GM18502 (cell line): ENCODE measurements around the gene TWIST1.

Source experiments
- ATAC-seq: cut with Tn5 transposase; IDR thresholded peaks from one replicate; pipeline ENCODE4 v1.9.1; 2021; ENCODE audit warnings: mild to moderate bottlenecking; ENCODE audit not compliant: unreplicated experiment, poor library complexity

The TWIST1 gene

DNA sequence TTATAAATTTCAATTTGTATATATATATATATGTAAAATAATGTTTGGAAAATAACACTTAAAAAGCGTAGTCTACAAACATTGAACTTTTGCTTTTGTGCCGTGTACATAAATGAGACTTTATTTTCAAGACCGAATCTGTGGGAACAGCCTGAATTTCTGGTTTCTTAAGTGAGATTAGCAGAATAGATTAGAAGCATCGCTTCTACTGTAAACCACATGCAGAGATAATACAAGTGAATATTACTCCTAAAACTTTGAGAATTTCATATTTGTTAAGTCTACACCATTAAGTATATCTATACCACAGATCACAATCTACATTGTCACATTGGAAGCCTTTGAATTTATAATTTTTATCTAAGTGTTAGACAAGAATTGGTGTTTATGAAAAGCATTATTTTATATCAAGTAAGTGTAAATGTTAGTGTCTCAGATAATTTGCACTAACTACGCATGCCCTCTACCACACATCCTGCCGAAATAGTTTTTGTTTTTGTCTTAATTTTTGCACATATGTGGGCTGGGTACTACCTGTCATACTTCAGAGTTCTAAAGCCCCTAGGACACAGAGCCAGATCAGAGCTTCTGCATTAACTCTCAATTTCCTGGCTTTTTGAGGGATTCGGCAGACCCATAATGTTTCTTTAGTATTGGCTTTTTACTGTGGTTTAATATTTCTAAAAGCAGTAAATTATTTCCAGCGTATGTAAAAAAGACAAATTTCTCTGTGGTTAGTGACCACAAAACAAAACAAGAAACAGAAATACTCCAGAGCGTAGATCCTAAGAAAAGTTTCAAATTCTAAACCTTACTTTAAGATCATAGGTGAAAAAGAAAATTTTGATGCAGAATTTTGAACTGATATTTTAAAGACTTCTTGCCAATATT lies 20.0 kb downstream of the TWIST1 start:
- ATAC-seq: no peak

DNA sequence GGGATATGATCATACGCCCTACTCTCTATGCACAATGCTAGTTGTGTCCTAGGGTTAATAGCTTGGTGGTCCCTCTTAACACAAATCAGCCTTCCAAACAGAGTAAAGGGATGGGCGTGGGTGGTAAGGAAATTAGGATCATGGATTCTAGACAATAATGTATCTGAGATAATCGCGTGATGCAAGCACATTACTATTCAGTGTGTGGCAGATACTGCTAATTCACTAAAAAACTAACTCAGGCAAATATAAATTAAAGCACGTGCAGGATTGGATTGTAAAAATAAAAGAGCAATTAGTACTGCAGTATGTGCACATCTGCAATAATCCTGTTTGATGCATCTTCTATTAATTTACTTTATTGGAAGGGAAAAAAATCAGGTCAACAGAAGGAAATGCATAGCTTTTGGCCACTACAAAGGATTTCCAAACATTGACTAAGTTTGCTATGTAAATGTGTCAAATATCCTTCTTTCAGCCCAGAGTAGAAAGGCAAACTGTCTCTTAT lies 22.0 kb downstream of the TWIST1 start:
- no peak for ATAC-seq

DNA sequence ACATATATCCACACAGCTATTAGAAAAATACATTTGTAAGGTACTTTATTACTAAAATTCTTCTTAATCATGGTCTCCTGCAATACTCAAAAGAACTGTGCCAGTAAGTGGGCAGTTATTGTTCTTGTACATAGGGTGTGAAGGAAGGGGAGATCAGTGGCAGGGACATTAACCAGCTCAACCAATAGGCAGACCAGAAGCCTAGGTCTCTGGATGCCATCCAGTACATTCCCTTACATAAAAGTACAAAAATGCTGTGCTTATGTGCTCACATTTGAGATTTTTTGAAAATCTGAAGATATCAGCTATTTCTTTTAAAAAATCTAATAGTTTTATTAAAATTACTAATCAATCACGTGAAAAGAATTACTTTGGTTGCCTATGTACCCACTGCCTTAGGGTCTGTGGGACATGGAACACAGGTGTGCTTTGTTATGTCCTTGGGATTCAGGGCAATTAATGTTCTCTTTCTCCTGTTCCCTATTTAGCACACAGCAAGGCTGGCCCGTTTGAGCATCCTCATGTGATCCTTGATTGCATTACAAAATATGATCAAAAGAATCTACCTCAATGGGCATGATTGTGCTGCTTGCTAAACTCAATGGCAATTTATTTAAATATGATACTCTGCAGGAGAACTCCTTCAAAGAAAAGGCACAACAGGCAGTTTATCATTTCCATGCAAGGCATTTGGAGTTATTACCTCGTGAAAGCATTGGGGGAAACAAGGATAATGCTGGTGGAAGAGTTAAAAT lies 22.7 kb downstream of the TWIST1 start:
- no peak for ATAC-seq

DNA sequence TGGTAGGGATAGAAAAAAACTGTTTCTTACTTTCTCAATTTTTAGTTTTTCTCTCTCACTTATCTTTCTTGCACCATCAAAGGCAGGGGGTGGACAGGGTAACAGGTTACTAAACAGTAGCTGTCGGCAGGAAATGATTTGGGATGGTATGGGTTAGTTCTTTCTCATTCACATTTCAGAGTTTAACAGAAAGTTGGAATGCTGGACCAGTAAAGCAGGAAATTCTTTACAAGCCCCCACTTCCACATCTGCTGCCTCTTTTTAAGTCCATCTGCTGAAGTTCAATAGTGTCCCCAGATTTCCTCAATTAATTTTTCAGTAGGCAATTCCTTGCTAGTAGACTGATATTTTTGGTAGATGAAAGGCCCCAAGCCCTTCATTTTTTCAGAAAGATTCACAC lies 23.3 kb downstream of the TWIST1 start:
- ATAC-seq: no peak

DNA sequence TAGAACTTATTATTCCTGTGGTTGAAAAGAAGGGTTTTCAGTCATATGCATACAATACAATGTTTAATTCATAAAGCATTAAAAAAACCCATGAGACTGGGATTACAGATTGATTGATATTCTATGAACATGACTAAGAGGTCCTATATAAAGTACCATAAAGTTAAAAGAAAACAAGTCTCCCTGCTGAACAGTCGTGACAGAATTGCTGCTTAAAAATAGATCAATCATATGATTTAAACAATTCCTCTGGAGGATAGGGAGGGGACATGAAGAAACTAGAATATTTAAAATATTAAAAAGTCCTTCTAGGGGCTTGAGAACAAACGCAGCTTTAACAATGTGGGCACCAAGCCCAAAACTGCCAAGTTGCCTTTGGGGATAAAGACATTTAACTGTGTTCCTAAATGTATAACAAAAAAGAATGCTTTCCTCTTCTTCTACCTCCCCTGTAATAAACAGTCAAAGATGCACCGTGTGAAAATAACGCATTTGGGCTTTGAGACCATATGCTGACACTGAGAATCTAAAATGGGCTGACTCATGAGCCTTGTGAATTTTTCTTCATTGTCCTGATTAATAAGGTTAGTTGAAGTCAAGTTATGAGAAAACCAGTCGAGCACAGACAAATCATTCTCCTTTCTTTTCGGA lies 25.8 kb downstream of the TWIST1 start:
- no peak for ATAC-seq

DNA sequence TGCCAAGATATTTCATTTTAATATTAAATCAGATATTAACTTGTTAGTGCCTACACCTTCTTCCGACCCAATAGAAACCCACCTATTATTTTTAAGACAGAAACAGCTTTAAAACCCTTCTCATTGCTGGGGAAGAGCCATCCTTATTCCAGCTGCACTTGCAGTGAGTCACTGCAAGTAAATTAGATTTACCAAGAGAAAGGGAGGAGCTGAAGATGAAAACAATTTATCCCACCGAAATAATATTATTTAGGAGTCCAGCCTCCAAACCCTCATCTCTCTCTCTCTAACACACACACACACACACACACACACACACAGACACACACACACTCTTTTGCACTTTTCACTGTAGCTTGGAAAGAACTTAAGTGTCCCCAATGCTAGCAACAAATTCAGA lies 26.9 kb downstream of the TWIST1 start:
- no peak for ATAC-seq

DNA sequence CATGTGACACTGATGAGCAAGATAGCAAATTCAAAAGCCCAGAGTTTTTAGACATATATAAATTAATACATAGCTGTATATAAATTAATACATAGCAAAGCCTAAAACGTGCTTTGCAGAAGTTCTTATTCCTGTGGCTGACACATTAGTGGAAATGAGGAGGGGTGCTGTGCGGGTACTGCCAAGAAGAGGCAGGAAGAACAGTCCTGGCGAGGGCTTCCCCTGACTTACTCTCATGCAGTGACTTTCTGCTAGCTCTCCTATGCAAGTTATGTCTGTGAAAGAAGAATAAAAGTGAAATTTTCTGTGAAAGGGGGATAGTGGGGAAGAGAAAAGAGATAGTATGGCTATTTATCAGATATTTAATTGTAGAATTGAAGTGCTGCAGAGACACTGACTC lies 27.6 kb downstream of the TWIST1 start:
- no peak for ATAC-seq

DNA sequence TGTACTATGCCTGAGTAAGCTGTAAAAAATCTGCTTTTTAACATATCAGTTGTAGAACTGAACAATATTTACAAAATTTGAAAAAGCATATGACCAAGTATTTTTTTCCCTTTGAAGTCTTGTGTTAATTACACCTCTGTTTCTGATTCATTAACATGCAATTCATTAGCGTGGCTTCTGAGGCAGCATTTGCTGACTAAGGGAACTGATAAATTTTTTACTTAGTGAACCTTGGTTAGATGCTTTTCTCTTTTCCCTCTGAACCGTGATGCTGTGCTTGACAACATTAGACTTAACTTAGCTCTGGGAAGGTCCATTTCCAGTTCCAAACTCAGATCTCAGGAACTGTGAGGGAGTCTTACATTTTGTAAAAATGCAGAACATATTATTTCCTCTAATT lies 28.1 kb downstream of the TWIST1 start:
- no peak for ATAC-seq

DNA sequence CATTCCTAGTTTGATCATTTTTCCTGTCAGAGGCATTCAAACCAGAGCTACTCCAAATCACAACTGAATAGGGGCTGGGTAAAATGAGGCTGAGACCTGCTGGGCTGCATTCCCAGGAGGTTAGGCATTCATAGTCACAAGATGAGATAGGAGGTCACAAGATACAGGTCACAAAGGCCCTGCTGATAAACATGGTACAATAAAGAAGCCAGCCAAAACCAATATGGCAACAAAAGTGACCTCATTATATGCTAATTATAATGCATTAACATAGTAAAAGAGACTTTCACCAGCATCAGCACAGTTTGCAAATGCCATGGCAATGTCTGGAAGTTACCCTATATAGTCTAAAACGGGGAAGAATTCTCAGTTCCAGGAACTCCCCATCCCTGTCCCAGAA lies 37.3 kb downstream of the TWIST1 start:
- no peak for ATAC-seq

DNA sequence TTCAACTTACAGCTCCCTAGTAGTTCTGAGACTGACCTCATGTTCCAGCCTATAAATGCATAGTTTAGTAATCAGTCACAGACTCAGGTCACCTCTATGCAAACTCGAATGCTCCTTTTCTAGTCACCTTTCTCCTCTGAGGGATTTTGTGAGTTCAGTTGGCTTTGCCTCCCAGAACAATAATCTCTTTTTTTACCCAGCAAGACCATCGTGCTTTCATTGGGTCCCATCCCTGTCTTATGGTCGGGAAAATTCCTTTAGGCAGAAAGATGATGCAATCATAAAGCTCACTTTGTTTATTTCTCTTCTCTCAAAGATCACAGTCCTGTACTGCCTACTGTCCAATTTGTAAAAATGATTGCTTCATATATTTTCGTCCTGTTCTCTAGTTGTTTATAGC lies 38.4 kb downstream of the TWIST1 start:
- no peak for ATAC-seq

DNA sequence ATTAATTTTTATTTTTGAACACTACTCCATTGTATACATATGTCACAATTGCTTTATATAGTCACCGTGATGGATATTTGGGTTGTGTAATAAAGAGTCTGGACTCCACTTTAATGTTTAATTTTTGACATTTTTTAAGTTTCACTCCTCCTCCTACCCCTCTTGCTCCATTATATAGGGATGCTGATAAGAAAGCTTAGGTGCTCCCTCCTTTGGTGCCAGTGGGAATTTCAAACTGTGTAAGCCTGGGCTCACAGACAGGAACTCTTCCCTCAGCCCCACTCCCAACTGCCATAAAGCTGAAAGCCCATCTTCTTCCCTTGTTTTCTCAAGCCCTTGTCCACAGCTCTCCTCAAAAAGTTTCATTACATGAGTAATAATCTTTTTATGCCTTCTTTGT lies 47.6 kb downstream of the TWIST1 start:
- ATAC-seq: no peak

DNA sequence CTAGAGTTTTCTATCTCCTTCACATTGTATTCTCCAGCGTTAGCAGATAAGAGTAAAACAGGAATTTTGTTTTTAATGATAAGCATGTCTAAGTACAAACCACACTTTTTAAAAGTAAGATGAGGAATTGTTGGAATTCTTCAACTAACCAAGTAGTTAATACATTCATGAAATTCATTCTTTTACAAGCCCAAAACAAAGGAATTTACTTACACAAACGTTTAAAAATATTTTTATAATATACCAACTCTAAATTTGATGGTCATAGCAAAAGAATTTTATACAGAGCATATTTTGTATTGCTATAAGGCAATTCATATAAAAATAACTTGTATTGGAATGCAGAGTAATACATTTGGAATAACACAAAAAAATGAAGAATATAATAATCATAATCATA lies 51.3 kb downstream of the TWIST1 start:
- no peak for ATAC-seq
